GM11168 (cell line): Measurements from ENCODE around the gene SGCE.

Experiments used
- in situ Hi-C: fragments of 300-500 bp; cut with MboI; formaldehyde crosslinking; loops from one replicate; pipeline ENCODE4 v1.12.0; 2022; ENCODE audit warnings: low sequenced_read_pairs; ENCODE audit not compliant: unreplicated experiment

Gene SGCE

DNA sequence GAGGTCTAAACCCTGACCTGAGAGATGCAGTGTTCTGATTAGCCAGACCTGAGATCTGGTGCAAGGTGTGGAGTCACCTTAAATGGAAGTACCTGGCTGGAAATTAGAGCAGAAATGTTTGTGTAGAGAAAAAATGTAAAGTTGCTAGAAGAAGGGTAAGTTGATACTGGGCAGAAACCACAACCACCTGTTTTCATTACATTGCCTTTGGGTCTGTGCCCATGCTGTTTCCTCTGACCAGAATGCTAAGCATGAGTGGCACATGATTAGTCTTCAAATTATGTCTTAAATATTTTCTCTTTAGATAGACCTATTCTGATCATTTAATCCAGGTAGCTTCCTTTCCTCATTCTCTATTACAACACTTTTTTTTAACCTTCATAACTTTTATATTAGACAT is 77.3 kb downstream of the SGCE start:
- in situ Hi-C loops: no loop called here

DNA sequence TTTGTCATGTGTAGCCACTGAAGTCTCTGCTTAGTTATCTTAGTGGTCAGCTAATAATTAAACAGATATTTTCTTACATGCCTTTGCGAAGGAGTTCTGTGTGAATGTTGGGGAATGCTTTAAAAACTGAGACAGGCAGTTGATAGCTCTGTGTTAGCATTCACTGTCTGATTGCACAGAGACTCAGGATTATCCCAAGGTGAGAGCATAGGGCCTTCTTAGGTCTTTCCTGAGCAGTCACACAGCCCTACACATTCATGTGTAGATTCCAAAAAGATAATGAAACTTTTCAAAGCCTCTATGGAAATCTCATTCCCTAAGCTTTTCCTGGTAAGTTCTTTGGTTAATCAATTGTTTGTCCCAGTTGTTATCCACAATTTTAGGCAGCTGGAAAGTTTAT is 78.6 kb downstream of the SGCE start:
- in situ Hi-C loops: no loop called here

DNA sequence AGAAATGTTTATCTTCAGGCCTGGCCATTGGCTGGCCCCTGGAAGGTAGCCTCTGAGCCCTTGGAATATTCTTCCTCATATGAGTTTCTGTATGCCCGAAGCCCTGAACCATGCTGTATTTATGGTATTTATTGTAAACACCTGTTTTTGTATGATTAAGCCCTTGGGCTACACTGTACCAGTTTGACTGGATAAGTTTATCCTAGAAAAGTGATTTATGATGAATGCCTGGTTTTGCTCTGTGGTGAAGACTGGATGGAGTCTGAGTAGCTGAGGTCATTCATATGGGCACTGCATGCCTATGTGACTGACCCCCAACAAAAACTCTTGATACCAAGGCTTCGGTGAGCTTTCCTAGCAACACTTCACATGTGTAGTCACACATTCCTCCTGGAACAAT is 79.6 kb downstream of the SGCE start:
- in situ Hi-C loops: no loop called here

DNA sequence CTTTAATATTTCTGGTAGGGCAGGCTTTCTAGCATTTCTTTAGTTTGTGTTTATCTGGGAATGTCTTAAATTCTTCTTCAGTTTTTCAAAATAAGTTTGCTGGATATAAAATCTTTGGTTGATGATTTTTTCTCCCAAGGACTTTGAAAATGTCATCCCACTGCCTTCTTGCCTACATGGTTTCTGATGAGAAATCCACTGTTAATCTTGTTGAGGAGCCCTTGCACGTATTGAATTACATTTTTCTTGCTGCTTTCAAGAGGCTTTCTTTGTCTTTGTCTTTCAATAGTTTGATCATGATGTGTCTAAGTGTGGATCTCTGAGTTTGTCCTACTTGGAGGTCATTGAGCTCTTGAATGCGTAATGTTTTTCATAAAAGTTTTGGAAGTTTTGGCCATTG is 80.3 kb downstream of the SGCE start:
- in situ Hi-C loops: no loop called here

DNA sequence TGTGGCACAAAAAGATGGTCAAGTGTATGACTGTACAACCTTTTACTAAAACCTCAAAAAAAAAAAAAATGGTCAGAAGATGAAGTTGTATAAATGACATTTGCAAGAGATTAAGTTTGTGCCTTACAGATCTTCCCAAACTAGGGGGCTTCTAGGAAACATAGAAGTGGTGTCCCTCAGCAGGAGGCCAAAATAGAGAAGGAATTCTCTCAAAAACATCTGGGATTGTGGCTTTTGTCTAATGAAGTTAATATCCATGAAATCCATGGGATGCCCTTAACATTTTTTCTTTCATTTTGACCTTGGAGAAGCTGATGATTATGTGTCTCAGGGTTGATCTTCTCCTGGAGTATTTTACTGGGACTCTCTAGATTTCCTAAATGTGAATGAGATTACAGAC is 84.1 kb downstream of the SGCE start:
- in situ Hi-C loops: no loop called here

DNA sequence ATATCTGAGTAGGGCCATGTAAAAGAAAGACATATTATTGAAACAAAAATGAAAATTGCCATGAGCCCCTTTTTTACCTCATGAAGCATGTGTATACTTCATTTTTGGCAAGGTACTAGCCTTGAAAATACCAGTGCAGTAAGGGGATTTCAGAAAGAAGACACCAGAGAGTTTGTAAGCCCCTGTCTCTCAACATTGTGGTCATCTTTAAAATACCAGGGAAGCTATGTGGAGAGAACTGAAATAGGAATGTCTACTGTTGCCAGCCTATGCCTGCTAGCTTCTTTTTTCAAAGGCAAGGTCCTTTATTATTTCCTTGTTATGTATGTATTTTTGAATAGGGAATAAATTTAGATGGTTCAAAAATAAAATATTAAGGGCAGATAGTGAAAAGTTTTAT is 88.5 kb downstream of the SGCE start:
- in situ Hi-C loops: no loop called here

DNA sequence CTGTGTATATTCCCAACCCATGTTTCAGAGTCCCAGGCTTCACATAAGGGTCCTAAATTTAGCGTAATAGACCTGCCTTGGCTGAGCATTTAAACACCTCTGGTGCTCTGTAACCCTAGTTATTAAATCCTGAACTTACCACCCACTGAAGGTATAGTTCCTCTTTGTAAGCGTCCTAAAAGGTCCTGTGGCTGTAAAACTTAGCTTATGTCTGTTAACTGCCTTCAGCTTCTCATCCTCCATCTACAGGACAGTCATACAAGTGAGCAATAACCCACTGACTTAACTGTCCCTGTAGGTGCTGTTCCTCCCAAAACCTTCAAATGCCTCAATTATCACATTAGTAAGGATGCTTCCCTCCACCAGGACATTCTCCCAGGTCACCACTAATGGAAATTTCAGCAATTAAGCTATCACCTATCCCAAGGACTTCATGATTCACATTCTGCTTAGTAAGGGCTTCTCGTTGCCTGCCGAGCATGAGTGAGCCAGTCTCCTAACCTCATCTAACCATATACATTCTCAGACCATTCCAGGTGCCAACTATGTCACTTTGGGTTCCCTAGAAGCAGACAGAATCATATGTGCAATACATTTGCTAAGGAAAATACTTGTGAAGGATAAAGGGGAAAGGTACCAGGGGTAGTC is 90.6 kb downstream of the SGCE start:
- in situ Hi-C loops: no loop called here

DNA sequence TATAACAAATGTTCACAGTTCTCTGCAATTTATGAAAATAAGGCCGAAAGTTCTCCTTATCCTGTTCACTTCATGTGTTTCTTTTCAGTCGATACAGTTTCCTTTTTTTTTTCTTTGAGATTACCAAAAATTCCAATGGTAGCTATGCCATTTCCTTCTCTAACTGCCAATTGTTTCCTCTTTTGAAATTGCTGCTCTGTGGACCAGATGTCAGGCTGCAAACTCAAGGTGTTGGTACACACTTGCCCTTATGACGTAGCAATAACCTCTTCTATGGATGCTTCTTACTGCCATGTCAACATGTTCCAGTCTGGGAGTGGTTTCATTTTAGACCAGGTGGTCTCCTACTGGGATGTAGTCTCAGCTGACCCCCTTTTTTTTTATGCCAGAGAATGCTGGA is 93.4 kb downstream of the SGCE start:
- in situ Hi-C loops: no loop called here

DNA sequence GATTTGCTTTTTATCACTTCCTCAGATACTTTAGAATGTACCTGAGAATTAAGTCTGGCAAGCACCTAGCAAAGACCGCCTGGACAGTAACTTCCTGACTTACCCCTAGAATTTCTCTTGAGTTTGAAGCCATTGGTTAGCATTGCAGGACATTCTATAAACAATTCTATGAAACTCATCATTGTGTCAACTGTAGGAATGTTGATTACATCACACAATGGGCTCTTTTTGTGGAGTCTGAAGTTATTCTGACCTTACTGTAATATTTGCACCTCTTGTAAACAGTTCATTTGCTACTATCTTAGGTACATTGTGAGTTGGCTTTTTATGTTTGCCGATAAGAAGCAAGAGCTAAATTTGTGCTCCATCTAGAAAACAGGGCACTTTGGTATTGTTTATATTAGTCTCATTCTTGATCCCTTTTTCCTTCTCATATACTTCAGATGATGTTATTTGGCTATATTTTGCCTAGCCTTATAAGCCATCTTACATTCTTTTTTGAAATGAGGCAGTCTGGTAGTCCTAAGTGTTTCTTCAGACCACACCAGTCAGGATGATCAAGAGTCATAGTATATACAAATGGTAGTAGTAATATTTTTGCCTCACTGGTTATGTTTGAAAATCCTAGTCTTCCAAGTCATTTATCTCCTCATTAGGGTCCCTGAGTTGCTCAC is 94.0 kb downstream of the SGCE start:
- in situ Hi-C loops: no loop called here

DNA sequence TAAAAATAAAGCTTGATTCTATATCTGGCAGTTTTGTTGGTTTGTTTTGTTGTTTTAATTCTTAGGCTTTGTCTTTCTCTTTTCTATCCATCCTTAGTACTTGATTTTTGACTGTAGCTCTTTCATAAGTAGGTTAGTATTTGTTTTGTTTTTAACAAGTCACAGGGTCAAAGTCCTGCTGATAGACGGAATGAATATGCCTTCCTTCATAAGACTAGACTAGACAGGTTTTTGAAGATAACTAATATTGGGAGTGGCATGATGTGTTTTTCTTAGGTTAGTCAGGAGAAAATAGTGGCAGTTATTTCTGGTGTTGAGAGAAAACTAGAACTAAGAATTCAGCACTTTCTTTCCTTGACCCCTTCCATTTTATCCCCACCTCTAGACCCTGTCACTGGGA is 96.0 kb downstream of the SGCE start:
- in situ Hi-C loops: no loop called here

DNA sequence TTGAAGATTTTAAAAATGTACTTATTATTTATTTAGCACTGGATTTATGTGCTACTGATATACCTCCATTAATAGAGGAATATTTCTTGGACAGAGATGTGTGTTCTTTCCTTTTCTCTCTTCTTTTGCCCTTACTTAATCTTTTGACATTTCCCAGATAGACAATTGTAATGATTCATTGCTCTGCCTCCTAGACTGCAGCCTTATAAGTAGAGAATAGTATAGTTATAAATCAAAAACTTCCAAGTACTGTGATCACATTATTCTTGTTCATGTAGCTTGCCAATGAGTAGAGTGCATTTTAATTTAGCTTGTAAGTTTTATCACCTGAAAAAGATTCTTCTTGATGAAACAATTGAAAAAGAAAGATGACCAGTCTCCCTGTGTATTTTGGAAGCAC is 98.7 kb downstream of the SGCE start:
- in situ Hi-C loops: no loop called here

DNA sequence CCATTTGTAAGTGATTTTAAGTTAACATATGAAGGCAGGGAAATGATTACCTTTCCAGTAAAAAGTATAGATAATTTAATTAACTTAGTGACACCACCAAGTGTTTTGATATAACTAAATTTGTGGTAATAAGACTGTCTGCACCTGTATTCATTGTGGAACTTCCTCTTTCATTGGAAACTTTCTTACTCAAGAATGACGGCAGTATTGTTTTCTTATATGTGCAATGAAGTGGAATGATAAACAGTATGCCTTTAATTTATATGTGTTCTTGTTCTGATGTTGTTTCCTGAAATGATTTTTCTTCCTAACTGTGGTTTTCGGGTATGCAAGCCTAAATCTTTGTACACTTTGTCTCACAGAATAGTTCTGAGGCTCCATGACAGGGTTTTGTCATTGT is 99.9 kb downstream of the SGCE start:
- in situ Hi-C loops: no loop called here

DNA sequence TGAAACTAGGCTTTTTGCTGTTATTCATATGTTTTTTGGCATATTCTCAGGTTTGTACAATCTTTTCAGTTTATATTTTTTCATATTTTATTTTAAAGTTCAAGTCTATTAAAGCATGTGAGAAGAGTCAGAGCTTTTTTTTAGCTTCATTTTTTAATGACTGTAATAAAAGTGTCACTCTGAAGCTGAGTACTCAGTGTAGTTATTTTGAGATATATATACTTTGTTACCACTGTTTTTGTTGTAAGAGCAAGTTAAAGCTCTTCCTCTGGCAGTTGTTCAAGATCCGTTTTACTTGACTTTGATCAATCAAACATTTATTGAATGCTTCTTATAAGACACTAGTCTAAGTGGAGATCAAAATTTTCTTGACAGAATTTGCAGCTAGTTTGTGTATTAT is 108.8 kb downstream of the SGCE start:
- in situ Hi-C loops: no loop called here

DNA sequence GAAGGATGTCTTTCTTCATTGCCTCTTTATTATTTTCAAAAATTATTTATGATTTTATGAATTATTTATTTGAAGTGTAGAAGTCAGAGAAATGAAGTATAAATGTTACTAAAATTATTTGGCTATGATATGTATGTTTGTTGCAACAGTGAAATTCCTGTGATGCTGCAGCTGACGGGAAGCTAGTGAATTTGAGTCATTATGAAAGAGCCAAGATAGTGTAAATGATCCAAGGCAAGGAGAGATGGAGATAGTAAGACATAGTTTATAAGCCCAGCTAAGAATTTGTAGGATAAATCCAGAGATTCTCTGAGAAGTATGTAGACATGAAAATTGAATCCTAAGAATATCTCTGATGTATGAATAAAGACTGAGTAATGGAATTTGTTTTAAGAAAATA is 115.5 kb downstream of the SGCE start:
- in situ Hi-C loops: no loop called here
